Trophoblast cell (in vitro differentiated cells and primary cell): ENCODE results near the gene GTF3C4.

Source experiments
- DNase-seq, 2 donors: peaks; one replicate each; pipeline ENCODE4 v3.0.0-alpha.2; 2016
- H2AFZ ChIP-seq: 2 replicates; pipeline ENCODE4 v1.6.1; 2013; ENCODE audit warnings: low read length, moderate library complexity, mild to moderate bottlenecking; ENCODE audit not compliant: insufficient read depth, poor library complexity
- H2AK5ac ChIP-seq: 2 replicates; pipeline ENCODE4 v1.6.1; 2013; ENCODE audit warnings: mild to moderate bottlenecking, low read length
- H2BK120ac ChIP-seq: 2 replicates; pipeline ENCODE4 v1.6.1; 2013; ENCODE audit warnings: low read length, mild to moderate bottlenecking, moderate library complexity; ENCODE audit not compliant: insufficient read depth, poor library complexity
- H2BK12ac ChIP-seq: 2 replicates; pipeline ENCODE4 v1.6.1; 2013; ENCODE audit warnings: mild to moderate bottlenecking, low read length, moderate library complexity
- H2BK5ac ChIP-seq: 2 replicates; pipeline ENCODE4 v1.6.1; 2013; ENCODE audit warnings: low read length, low read depth, moderate library complexity, mild to moderate bottlenecking; ENCODE audit not compliant: poor library complexity
- H3K14ac ChIP-seq: 2 replicates; pipeline ENCODE4 v1.6.1; 2013; ENCODE audit warnings: mild to moderate bottlenecking, low read length
- H3K18ac ChIP-seq: 2 replicates; pipeline ENCODE4 v1.6.1; 2013; ENCODE audit warnings: mild to moderate bottlenecking, low read length
- H3K23ac ChIP-seq: 2 replicates; pipeline ENCODE4 v1.6.1; 2013; ENCODE audit warnings: low read length
- H3K27ac ChIP-seq: 2 replicates; pipeline ENCODE4 v1.5.1; 2013; ENCODE audit warnings: low read depth, mild to moderate bottlenecking, inconsistent platforms, low read length, moderate library complexity
- H3K27me3 ChIP-seq: 2 replicates; pipeline ENCODE4 v1.6.1; 2013; ENCODE audit warnings: inconsistent platforms, mild to moderate bottlenecking, low read length, moderate library complexity; ENCODE audit not compliant: insufficient read depth
- H3K36me3 ChIP-seq, 2 experiments: 1 replicate in 1 of 2; 2 replicates in 1 of 2; pipeline ENCODE4 v1.6.1; 2013; ENCODE audit warnings: low read length in 2 of 2, mild to moderate bottlenecking in 2 of 2, moderate library complexity in 1 of 2; ENCODE audit not compliant: insufficient read depth in 2 of 2, control insufficient read depth in 1 of 2
- H3K4ac ChIP-seq: 2 replicates; pipeline ENCODE4 v1.6.1; 2013; ENCODE audit warnings: low read depth, mild to moderate bottlenecking, low read length, moderate library complexity
- H3K4me1 ChIP-seq, 2 experiments: 1 replicate in 1 of 2; 2 replicates in 1 of 2; pipeline ENCODE4 v1.6.1; 2013; ENCODE audit warnings: low read length in 2 of 2, mild to moderate bottlenecking in 2 of 2, moderate library complexity in 1 of 2; ENCODE audit not compliant: insufficient read depth in 2 of 2, control insufficient read depth in 1 of 2
- H3K4me2 ChIP-seq: 2 replicates; pipeline ENCODE4 v1.6.1; 2013; ENCODE audit warnings: inconsistent platforms, mild to moderate bottlenecking, low read length, moderate library complexity
- H3K4me3 ChIP-seq: 2 replicates; pipeline ENCODE4 v1.5.1; 2013; ENCODE audit warnings: mild to moderate bottlenecking, low read depth, low read length, inconsistent platforms
- H3K79me1 ChIP-seq: one replicate; pipeline ENCODE4 v1.6.1; 2013; ENCODE audit warnings: low read length
- H3K79me2 ChIP-seq: 2 replicates; pipeline ENCODE4 v1.6.1; 2013; ENCODE audit warnings: low read length, mild to moderate bottlenecking; ENCODE audit not compliant: control insufficient read depth, insufficient read depth, poor library complexity
- H3K9ac ChIP-seq: 2 replicates; pipeline ENCODE4 v1.6.1; 2013; ENCODE audit warnings: mild to moderate bottlenecking, low read length
- H3K9me3 ChIP-seq: 2 replicates; pipeline ENCODE4 v1.6.1; 2013; ENCODE audit warnings: low read depth, mild to moderate bottlenecking, control low read depth, inconsistent platforms, low read length; ENCODE audit not compliant: insufficient read depth
- H4K12ac ChIP-seq: 2 replicates; pipeline ENCODE4 v1.6.1; 2013; ENCODE audit warnings: low read depth, mild to moderate bottlenecking, low read length, moderate library complexity
- H4K8ac ChIP-seq: 2 replicates; pipeline ENCODE4 v1.6.1; 2013; ENCODE audit warnings: low read depth, mild to moderate bottlenecking, low read length, moderate library complexity
- H4K91ac ChIP-seq: one replicate; pipeline ENCODE4 v1.6.1; 2013; ENCODE audit warnings: low read depth, mild to moderate bottlenecking, low read length, moderate library complexity
- WGBS: extraction: QIAGEN DNeasy Blood & Tissue Kit; methylation state at CpG from one replicate; pipeline ENCODE4 v1.1.7; 2013; ENCODE audit warnings: missing lambda C conversion rate; ENCODE audit not compliant: insufficient read length, insufficient coverage; ENCODE audit errors: extremely low coverage; 5-methylcytosine and 5-hydroxymethylcytosine counted together

GTF3C4 gene

GRCh38 chr9:132739710-132740310, 69.5 kb downstream of the GTF3C4 start:
- Histone ChIP-seq H2BK120ac (no peak overlapping the region), H2AFZ (no peak overlapping the region), H2BK12ac (no peak overlapping the region), H3K36me3 (no peaks in the 10 kb centered on the region), H3K79me2 (no peaks in the 10 kb centered on the region), H3K27ac (no peak overlapping the region), H3K79me1 (no peaks in the 10 kb centered on the region), H3K4me1 (no peaks in the 10 kb centered on the region), H2AK5ac (no peak overlapping the region), H4K8ac (no peak overlapping the region), H3K9ac (peak overlapping the region; percentile 41), H3K27me3 (peaks cover 10% of the 10 kb centered on the region), H4K12ac (no peak overlapping the region), H3K14ac (no peak overlapping the region), H3K9me3 (no peaks in the 10 kb centered on the region), H3K4ac (no peak overlapping the region), H3K23ac (no peak overlapping the region), H3K4me2 (no peak overlapping the region), H4K91ac (no peak overlapping the region), H3K4me3 (no peak overlapping the region), H3K18ac (no peak overlapping the region), H2BK5ac (no peak overlapping the region)
- WGBS, result no CpG with 5 or more reads among the region's 9 CpGs
- no peak for DNase-seq

DNA sequence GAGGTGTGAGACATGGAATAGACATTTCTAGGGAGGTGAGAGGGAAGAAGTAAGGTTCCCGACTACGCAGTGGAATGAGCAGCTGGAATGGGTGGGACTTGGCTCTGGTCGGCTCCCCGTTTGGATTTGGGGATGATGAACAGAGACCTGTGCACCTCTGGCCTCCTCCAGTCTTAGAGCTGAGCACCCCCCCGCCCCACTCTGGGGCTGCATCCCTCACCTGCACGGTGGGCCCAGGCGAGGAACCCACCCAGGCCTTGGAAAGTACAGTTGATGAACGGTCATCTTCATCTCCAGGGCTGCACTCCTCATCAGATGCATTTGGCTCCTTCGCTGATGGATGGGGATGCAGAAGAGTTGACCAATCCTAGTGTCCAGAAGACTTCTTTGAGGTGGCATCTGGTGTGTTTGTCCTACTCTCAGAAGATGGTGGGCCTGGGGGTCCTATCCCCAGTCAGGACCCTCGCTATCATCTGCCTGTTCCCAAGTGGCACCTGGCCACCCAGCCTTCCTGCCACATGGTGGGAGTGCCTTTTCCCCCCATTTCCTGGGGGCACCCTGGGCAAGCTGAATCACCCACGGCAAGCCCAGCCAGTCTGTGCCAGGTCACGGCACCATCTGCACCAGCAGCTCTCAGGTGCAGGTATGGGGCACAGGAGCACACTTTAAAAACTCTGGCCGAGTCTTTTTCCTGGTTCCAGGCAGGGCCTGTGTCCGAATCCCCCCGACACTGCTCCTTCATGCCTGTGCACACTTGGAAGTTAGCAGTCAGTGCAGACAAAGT, 70.5 kb downstream of the GTF3C4 start:
- H3K79me2 ChIP-seq, result no peaks in the 10 kb centered on the region
- no peaks in the 10 kb centered on the region for H3K36me3 ChIP-seq
- no peak overlapping the region for H3K4me2 ChIP-seq
- H4K8ac ChIP-seq, result no peak overlapping the region
- H2BK12ac ChIP-seq, result no peak overlapping the region
- H3K4ac ChIP-seq, result no peak overlapping the region
- no peak overlapping the region for H3K18ac ChIP-seq
- no peaks in the 10 kb centered on the region for H3K9me3 ChIP-seq
- H3K14ac ChIP-seq, result no peak overlapping the region
- no peak overlapping the region for H3K23ac ChIP-seq
- no peak overlapping the region for H2BK5ac ChIP-seq
- no peak overlapping the region for H2AK5ac ChIP-seq
- H4K91ac ChIP-seq, result no peak overlapping the region
- H3K27me3 ChIP-seq, result peaks cover 17% of the 10 kb centered on the region
- H3K27ac ChIP-seq, result no peak overlapping the region
- DNase-seq, result no peak
- no peak overlapping the region for H3K9ac ChIP-seq
- no peaks in the 10 kb centered on the region for H3K79me1 ChIP-seq
- no peak overlapping the region for H4K12ac ChIP-seq
- H3K4me1 ChIP-seq, result no peaks in the 10 kb centered on the region
- H2AFZ ChIP-seq, result no peak overlapping the region
- H3K4me3 ChIP-seq, result no peak overlapping the region
- no peak overlapping the region for H2BK120ac ChIP-seq
- no CpG with 5 or more reads among the region's 15 CpGs for WGBS

GRCh38 chr9:132742821-132743311, 72.6 kb downstream of the GTF3C4 start:
- H3K4ac ChIP-seq, result no peak overlapping the region
- H2BK120ac ChIP-seq, result no peak overlapping the region
- H3K27me3 ChIP-seq, result peaks cover 23% of the 10 kb centered on the region
- no peak overlapping the region for H3K4me2 ChIP-seq
- H3K18ac ChIP-seq, result no peak overlapping the region
- H3K4me1 ChIP-seq, result no peaks in the 10 kb centered on the region
- peaks cover 2% of the 10 kb centered on the region for H3K9me3 ChIP-seq
- no peak overlapping the region for H3K9ac ChIP-seq
- no peak overlapping the region for H2AK5ac ChIP-seq
- no peak overlapping the region for H3K23ac ChIP-seq
- no peak overlapping the region for H2BK12ac ChIP-seq
- no peaks in the 10 kb centered on the region for H3K79me1 ChIP-seq
- no peak overlapping the region for H4K12ac ChIP-seq
- no peak overlapping the region for H4K91ac ChIP-seq
- DNase-seq, result no peak
- H3K4me3 ChIP-seq, result no peak overlapping the region
- H3K14ac ChIP-seq, result no peak overlapping the region
- no peaks in the 10 kb centered on the region for H3K36me3 ChIP-seq
- no peaks in the 10 kb centered on the region for H3K79me2 ChIP-seq
- no peak overlapping the region for H3K27ac ChIP-seq
- H2BK5ac ChIP-seq, result no peak overlapping the region
- H4K8ac ChIP-seq, result no peak overlapping the region
- no peak overlapping the region for H2AFZ ChIP-seq
- no CpG with 5 or more reads among the region's 17 CpGs for WGBS

GRCh38 chr9:132743931-132744479, 73.7 kb downstream of the GTF3C4 start:
- Histone ChIP-seq H3K18ac (no peak overlapping the region), H2AFZ (no peak overlapping the region), H4K12ac (no peak overlapping the region), H2BK12ac (no peak overlapping the region), H3K27me3 (peaks cover 23% of the 10 kb centered on the region), H3K4me2 (no peak overlapping the region), H2BK5ac (no peak overlapping the region), H4K91ac (no peak overlapping the region), H3K4me1 (no peaks in the 10 kb centered on the region), H3K36me3 (no peaks in the 10 kb centered on the region), H3K79me1 (no peaks in the 10 kb centered on the region), H3K27ac (no peak overlapping the region), H3K4me3 (no peak overlapping the region), H3K23ac (no peak overlapping the region), H3K9me3 (peaks cover 2% of the 10 kb centered on the region), H2AK5ac (no peak overlapping the region), H4K8ac (no peak overlapping the region), H2BK120ac (no peak overlapping the region), H3K14ac (no peak overlapping the region), H3K79me2 (no peaks in the 10 kb centered on the region), H3K4ac (no peak overlapping the region), H3K9ac (no peak overlapping the region)
- no peak for DNase-seq
- WGBS, result no CpG with 5 or more reads among the region's 13 CpGs
